H1 (cell line): Measurements from ENCODE around the gene SPINDOC. TPM values are rescaled to one million over a fixed set of nuclear protein-coding genes. Genes with fewer than 3 reads are reported as not detected.

Source experiments
- CTBP2 ChIP-seq: IDR thresholded peaks from 2 replicates; pipeline ENCODE4 v1.7.0; 2011; ENCODE audit warnings: borderline replicate concordance, mild to moderate bottlenecking, moderate library complexity, mixed read lengths, low read length; ENCODE audit not compliant: insufficient read depth, insufficient read length
- NANOG ChIP-seq: IDR thresholded peaks from 2 replicates; pipeline ENCODE4 v1.6.1; 2011; ENCODE audit warnings: low read length, low read depth, mild to moderate bottlenecking, inconsistent platforms; ENCODE audit not compliant: insufficient read depth, poor library complexity, severe bottlenecking
- polyA plus RNA-seq, 7 experiments: library from polyadenylated mRNA; depleted of rRNA in 3 of 7; stranded (reverse) in 5 of 7; unstranded in 2 of 7; fragments of >200 nt in 5 of 7; fragments of 200-250 nt in 2 of 7; gene quantifications; 1 replicate in 5 of 7; 2 replicates in 1 of 7; 4 replicates in 1 of 7; pipeline versions ENCODE4 v1.2.1 to v1.2.3, GENCODE V29; 2011 to 2013; ENCODE audit warnings: missing spikeins in 2 of 7, mixed read lengths in 2 of 7
- total RNA-seq: library from RNA; stranded (reverse); fragmentation: NEBNext Ultra II Directional; extraction: Animal tissue kit (Norgen Biotek cat#: 25700); gene quantifications from 2 replicates; pipeline ENCODE4 v1.2.1, GENCODE V29; 2021
- TF ChIP-seq, protein P1 (sequence below): IDR thresholded peaks from 2 replicates; pipeline ENCODE4 v1.6.1; 2012; ENCODE audit warnings: low read length, inconsistent platforms

The SPINDOC gene
- total and polyA plus RNA-seq, 2 of the 8 experiments (the other 6 are each of a cell fraction or from before 2014, with no cell fraction given): 78.7 to 99.7 TPM

DNA sequence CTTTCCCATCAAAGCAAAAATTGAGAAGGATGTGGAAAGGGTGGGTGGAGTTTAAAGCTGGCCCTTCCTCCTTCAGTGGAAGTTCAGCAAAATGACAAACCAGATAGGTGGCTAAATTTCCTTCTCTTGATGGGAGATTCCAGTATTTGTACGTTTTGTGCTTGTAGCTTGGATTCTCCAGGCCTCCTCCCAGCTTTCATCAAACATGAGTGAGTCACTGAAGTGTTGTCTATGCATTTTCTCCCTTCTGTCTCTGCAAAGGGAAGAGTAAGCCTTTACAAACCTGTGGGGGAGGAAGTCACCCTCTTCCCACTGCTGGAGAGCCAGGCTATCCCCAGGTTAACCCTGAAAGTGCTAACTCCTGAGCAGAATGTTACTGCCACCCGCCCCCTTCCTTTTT, 32.0 kb downstream of the SPINDOC start (continued):
- no peak for TF ChIP-seq NANOG
- TF ChIP-seq, protein P1, sequence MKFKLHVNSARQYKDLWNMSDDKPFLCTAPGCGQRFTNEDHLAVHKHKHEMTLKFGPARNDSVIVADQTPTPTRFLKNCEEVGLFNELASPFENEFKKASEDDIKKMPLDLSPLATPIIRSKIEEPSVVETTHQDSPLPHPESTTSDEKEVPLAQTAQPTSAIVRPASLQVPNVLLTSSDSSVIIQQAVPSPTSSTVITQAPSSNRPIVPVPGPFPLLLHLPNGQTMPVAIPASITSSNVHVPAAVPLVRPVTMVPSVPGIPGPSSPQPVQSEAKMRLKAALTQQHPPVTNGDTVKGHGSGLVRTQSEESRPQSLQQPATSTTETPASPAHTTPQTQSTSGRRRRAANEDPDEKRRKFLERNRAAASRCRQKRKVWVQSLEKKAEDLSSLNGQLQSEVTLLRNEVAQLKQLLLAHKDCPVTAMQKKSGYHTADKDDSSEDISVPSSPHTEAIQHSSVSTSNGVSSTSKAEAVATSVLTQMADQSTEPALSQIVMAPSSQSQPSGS: no peak
- TF ChIP-seq CTBP2: no peak
